Stimulated activated CD4-positive, alpha-beta T cell treated with anti-CD3 and anti-CD28 coated beads, Interleukin-4, amount 100 ng/mL, for 1 hour (primary cell): ENCODE data around the gene RNPC3.
"Not testable (repeated sequence)": the region's sequence is repeated elsewhere in the genome, so short reads cannot be mapped to it uniquely, and the experiment has no call there.

Source experiments
- DNase-seq: peaks from one replicate; pipeline ENCODE4 v3.0.0-alpha.2; 2020

Gene RNPC3

GRCh38 chr1:103561643-103562395 lies 36.3 kb downstream of the RNPC3 start:
- DNase-seq: no peak

- DNase-seq: no peak
Observed at GRCh38 chr1:103563056-103563455, 37.6 kb downstream of the RNPC3 start.

GRCh38 chr1:103569493-103569892 lies 44.0 kb downstream of the RNPC3 start:
- DNase-seq: no peak

GRCh38 chr1:103571289-103571688 lies 45.8 kb downstream of the RNPC3 start, which contains the start of gene AMY2B:
AMY2B (plus strand) TSS chr1:103571589; CDS start chr1:103571603, 14 bp downstream.
- DNase-seq: not testable (repeated sequence)

GRCh38 chr1:103576065-103576464 lies 50.6 kb downstream of the RNPC3 start:
- DNase-seq: no peak

- not testable (repeated sequence) for DNase-seq
Observed at GRCh38 chr1:103576784-103577183, 51.3 kb downstream of the RNPC3 start.

GRCh38 chr1:103582464-103582863 lies 57.0 kb downstream of the RNPC3 start:
- no peak for DNase-seq

- DNase-seq: no peak
Observed at GRCh38 chr1:103583887-103584286, 58.4 kb downstream of the RNPC3 start.

- no peak for DNase-seq
Observed at GRCh38 chr1:103584537-103584936, 59.0 kb downstream of the RNPC3 start.

GRCh38 chr1:103602740-103603139 lies 77.2 kb downstream of the RNPC3 start:
- not testable (repeated sequence) for DNase-seq
